ENCODE measurements around the gene TRIM63.

- TF ChIP-seq CTCF (IDR thresholded peaks at IDR 0.05): no peak
- no peak for TF ChIP-seq EZH2 (IDR thresholded peaks at IDR 0.05; ENCODE audit: borderline replicate concordance, insufficient read depth, low read depth, low read length, poor library complexity, severe bottlenecking)
These were observed 38.9 kb downstream of the TRIM63 start for GRCh38 chr1:26028490-26028980.

Measured in B cell (primary cell).